Colonic mucosa (tissue), 4 donors: ENCODE measurements around the gene ANO1. TPM values are rescaled to one million over a fixed set of nuclear protein-coding genes. Genes with fewer than 3 reads are reported as not detected.

Experiments used
- DNase-seq: peaks from one replicate; pipeline ENCODE4 v3.0.0-alpha.2; 2020
- H3K27ac ChIP-seq: fragments of 200-600 bp; one replicate; pipeline ENCODE4 v1.8.0; 2021
- H3K27me3 ChIP-seq: fragments of 200-600 bp; one replicate; pipeline ENCODE4 v1.8.0; 2021
- H3K36me3 ChIP-seq: fragments of 200-600 bp; one replicate; pipeline ENCODE4 v1.8.0; 2021
- H3K4me1 ChIP-seq: fragments of 200-600 bp; one replicate; pipeline ENCODE4 v1.8.0; 2021; ENCODE audit warnings: mild to moderate bottlenecking
- H3K4me3 ChIP-seq: fragments of 200-600 bp; one replicate; pipeline ENCODE4 v1.8.0; 2021
- H3K9ac ChIP-seq, 2 donors: one replicate each; pipeline ENCODE4 v1.7.0; 2013; ENCODE audit warnings: control low read depth in 2 of 2, low read depth in 2 of 2, low read length in 2 of 2
- H3K9me3 ChIP-seq: fragments of 200-600 bp; one replicate; pipeline ENCODE4 v1.8.0; 2021
- CTCF ChIP-seq: fragments of 200-600 bp; IDR thresholded peaks from one replicate; pipeline ENCODE4 v1.8.0; 2022; ENCODE audit warnings: antibody characterized with exemption, mild to moderate bottlenecking
- intact Hi-C: fragments of 100-400 bp; cut with DNase I; formaldehyde crosslinking; loops from one replicate; pipeline ENCODE4 v1.14.1; 2022
- total RNA-seq, 2 donors: library from RNA; stranded (reverse); fragmentation: NEBNext Ultra II Directional in 1 of 2; extraction: Animal tissue kit (Norgen Biotek cat#: 25700) in 1 of 2; gene quantifications; one replicate each; pipeline ENCODE4 v1.2.1, GENCODE V29; 2021
- donor health status: healthy.
- donor health status: DM: no; HTN: no; CAD: no.
- donor health status: DM: no; HTN: no; CAD: no.

Gene ANO1
- total RNA-seq, 2 donors from 2014 or later: 8.3 to 16.4 TPM

GRCh38 chr11:70068950-70069349 lies 9.2 kb upstream of the ANO1 start:
- H3K9ac ChIP-seq: no peak overlapping the region
- intact Hi-C loops: no loop called here
- H3K4me3 ChIP-seq: no peak overlapping the region
- TF ChIP-seq CTCF: no peak
- DNase-seq: no peak
- no peaks in the 10 kb centered on the region for H3K27me3 ChIP-seq
- H3K9me3 ChIP-seq: no peaks in the 10 kb centered on the region
- H3K27ac ChIP-seq: no peak overlapping the region
- no peaks in the 10 kb centered on the region for H3K4me1 ChIP-seq
- H3K36me3 ChIP-seq: no peaks in the 10 kb centered on the region

- H3K36me3 ChIP-seq: no peaks in the 10 kb centered on the region
- H3K4me3 ChIP-seq: no peak overlapping the region
- no peak for DNase-seq
- intact Hi-C loops: loop anchor here (10.0 kb wide), 1 partner anchor 126 kb away; no protein-coding TSS in a partner anchor
- H3K27me3 ChIP-seq: no peaks in the 10 kb centered on the region
- H3K9ac ChIP-seq: no peak overlapping the region
- no peaks in the 10 kb centered on the region for H3K9me3 ChIP-seq
- no peak overlapping the region for H3K27ac ChIP-seq
- H3K4me1 ChIP-seq: no peaks in the 10 kb centered on the region
- no peak for TF ChIP-seq CTCF
These were observed 7.4 kb upstream of the ANO1 start for GRCh38 chr11:70070706-70071105.

- peaks cover 3% of the 10 kb centered on the region for H3K27me3 ChIP-seq
These were observed 6.1 kb upstream of the ANO1 start for GRCh38 chr11:70071996-70072395.

GRCh38 chr11:70072461-70072860 lies 5.7 kb upstream of the ANO1 start:
- Histone ChIP-seq H3K4me3 (no peak overlapping the region), H3K9me3 (no peaks in the 10 kb centered on the region), H3K4me1 (no peaks in the 10 kb centered on the region), H3K27me3 (peaks cover 8% of the 10 kb centered on the region), H3K27ac (no peak overlapping the region), H3K36me3 (no peaks in the 10 kb centered on the region), H3K9ac (no peak overlapping the region)
- intact Hi-C loops: loop anchor here (10.0 kb wide), 1 partner anchor 128 kb away; no protein-coding TSS in a partner anchor
- TF ChIP-seq CTCF: no peak
- no peak for DNase-seq

More at GRCh38 chr11:70071996-70072395, 6.1 kb upstream of the ANO1 start:
- TF ChIP-seq CTCF: no peak
- Histone ChIP-seq H3K4me1 (no peaks in the 10 kb centered on the region), H3K9ac (no peak overlapping the region), H3K4me3 (no peak overlapping the region), H3K9me3 (no peaks in the 10 kb centered on the region), H3K27ac (no peak overlapping the region), H3K36me3 (no peaks in the 10 kb centered on the region)
- no peak for DNase-seq
- intact Hi-C loops: loop anchor here (10.0 kb wide), 1 partner anchor 127 kb away; no protein-coding TSS in a partner anchor

GRCh38 chr11:70072861-70073755 lies 5.0 kb upstream of the ANO1 start:
- H3K9me3 ChIP-seq: no peaks in the 10 kb centered on the region
- no peak overlapping the region for H3K27ac ChIP-seq
- no peak overlapping the region for H3K4me3 ChIP-seq
- no peaks in the 10 kb centered on the region for H3K4me1 ChIP-seq
- H3K27me3 ChIP-seq: peaks cover 14% of the 10 kb centered on the region
- H3K9ac ChIP-seq: no peak overlapping the region
- H3K36me3 ChIP-seq: no peaks in the 10 kb centered on the region
- intact Hi-C loops: loop anchor here (10.0 kb wide), 1 partner anchor 128 kb away; no protein-coding TSS in a partner anchor
- no peak for TF ChIP-seq CTCF
- no peak for DNase-seq
